GM21528 (cell line): Measurements from ENCODE around the gene CTPS1.
A peak's percentile ranks its signal among the peaks of the same experiment; 100 is the strongest.

Source experiments
- ATAC-seq: cut with Tn5 transposase; IDR thresholded peaks from one replicate; pipeline ENCODE4 v1.9.1; 2021; ENCODE audit warnings: mild to moderate bottlenecking, moderate library complexity; ENCODE audit not compliant: unreplicated experiment, low FRiP score

CTPS1 gene

GRCh38 chr1:40965531-40965930, 14.0 kb upstream of the CTPS1 start:
- ATAC-seq, result no peak

GRCh38 chr1:40966417-40966816, 13.1 kb upstream of the CTPS1 start:
- ATAC-seq, result no peak

- ATAC-seq, result no peak
These were observed 10.1 kb upstream of the CTPS1 start for GRCh38 chr1:40969445-40969844.

- no peak for ATAC-seq
These were observed 7.5 kb upstream of the CTPS1 start for GRCh38 chr1:40971966-40972365.

GRCh38 chr1:40973912-40974311, 5.6 kb upstream of the CTPS1 start:
- no peak for ATAC-seq

- ATAC-seq, result no peak
These were observed 4.6 kb upstream of the CTPS1 start for GRCh38 chr1:40974945-40975344.

GRCh38 chr1:40976952-40977690, 2.4 kb upstream of the CTPS1 start:
- no peak for ATAC-seq

GRCh38 chr1:40977716-40978115, 1.8 kb upstream of the CTPS1 start:
- ATAC-seq, result no peak

GRCh38 chr1:40978886-40979240, 633 bp upstream of the CTPS1 start:
- ATAC-seq, result no peak

GRCh38 chr1:40980068-40980452, 564 bp downstream of the CTPS1 start:
- peak; percentile 26 for ATAC-seq

GRCh38 chr1:40980453-40981121, 1.1 kb downstream of the CTPS1 start:
- no peak for ATAC-seq

- ATAC-seq, result no peak
These were observed 2.4 kb downstream of the CTPS1 start for GRCh38 chr1:40981691-40982448.

GRCh38 chr1:40982721-40983120, 3.2 kb downstream of the CTPS1 start:
- ATAC-seq, result no peak

GRCh38 chr1:40983286-40983685, 3.8 kb downstream of the CTPS1 start:
- no peak for ATAC-seq

- ATAC-seq, result no peak
These were observed 4.6 kb downstream of the CTPS1 start for GRCh38 chr1:40984066-40984465.

- no peak for ATAC-seq
These were observed 5.0 kb downstream of the CTPS1 start for GRCh38 chr1:40984531-40984930.

- ATAC-seq, result no peak
These were observed 5.7 kb downstream of the CTPS1 start for GRCh38 chr1:40985161-40985560.

- ATAC-seq, result no peak
These were observed 6.4 kb downstream of the CTPS1 start for GRCh38 chr1:40985875-40986274.

- ATAC-seq, result no peak
These were observed 6.9 kb downstream of the CTPS1 start for GRCh38 chr1:40986328-40986783.

GRCh38 chr1:40986956-40987355, 7.5 kb downstream of the CTPS1 start:
- ATAC-seq, result no peak

- ATAC-seq, result no peak
These were observed 8.2 kb downstream of the CTPS1 start for GRCh38 chr1:40987439-40988276.
